ENCODE data around the gene TMEM39A.

TMEM39A gene

GRCh38 chr3:119457246-119457645 is 6.2 kb downstream of the TMEM39A start:
- DNase-seq (ENCODE audit: low read depth in 2 of 3, low spot score in 1 of 3) = no peak

GRCh38 chr3:119456469-119456868 is 6.9 kb downstream of the TMEM39A start:
- DNase-seq (ENCODE audit: low read depth in 2 of 3, low spot score in 1 of 3) = no peak

- DNase-seq (ENCODE audit: low read depth in 2 of 3, low spot score in 1 of 3) = no peak
Measured at GRCh38 chr3:119453822-119454221, 9.6 kb downstream of the TMEM39A start.

GRCh38 chr3:119444590-119444989 is 18.8 kb downstream of the TMEM39A start:
- DNase-seq (ENCODE audit: low read depth in 2 of 3, low spot score in 1 of 3) = no peak

GRCh38 chr3:119443179-119443578 is 20.2 kb downstream of the TMEM39A start:
- no peak for DNase-seq (ENCODE audit: low read depth in 2 of 3, low spot score in 1 of 3)

GRCh38 chr3:119437691-119438258 is 25.6 kb downstream of the TMEM39A start:
- DNase-seq (ENCODE audit: low read depth in 2 of 3, low spot score in 1 of 3) = no peak

- no peak for DNase-seq (ENCODE audit: low read depth in 2 of 3, low spot score in 1 of 3)
Measured at GRCh38 chr3:119436977-119437376, 26.4 kb downstream of the TMEM39A start.

GRCh38 chr3:119434703-119435102 is 28.7 kb downstream of the TMEM39A start:
- DNase-seq (ENCODE audit: low read depth in 2 of 3, low spot score in 1 of 3) = no peak

- no peak for DNase-seq (ENCODE audit: low read depth in 2 of 3, low spot score in 1 of 3)
Measured at GRCh38 chr3:119433613-119434325, 29.6 kb downstream of the TMEM39A start.

GRCh38 chr3:119428538-119428937 is 34.9 kb downstream of the TMEM39A start:
- DNase-seq (ENCODE audit: low read depth in 2 of 3, low spot score in 1 of 3) = no peak

GRCh38 chr3:119427669-119428068 is 35.7 kb downstream of the TMEM39A start:
- DNase-seq (ENCODE audit: low read depth in 2 of 3, low spot score in 1 of 3) = no peak

GRCh38 chr3:119420196-119420595 is 43.2 kb downstream of the TMEM39A start:
- DNase-seq (ENCODE audit: low read depth in 2 of 3, low spot score in 1 of 3) = no peak

- DNase-seq (ENCODE audit: low read depth in 2 of 3, low spot score in 1 of 3) = no peak
Measured at GRCh38 chr3:119418641-119419040, 44.8 kb downstream of the TMEM39A start.

- DNase-seq (ENCODE audit: low read depth in 2 of 3, low spot score in 1 of 3) = no peak
Measured at GRCh38 chr3:119417771-119418512, 45.5 kb downstream of the TMEM39A start.

- DNase-seq (ENCODE audit: low read depth in 2 of 3, low spot score in 1 of 3) = no peak
Measured at GRCh38 chr3:119416873-119417272, 46.5 kb downstream of the TMEM39A start.

GRCh38 chr3:119413603-119414280 is 49.7 kb downstream of the TMEM39A start:
- DNase-seq (ENCODE audit: low read depth in 2 of 3, low spot score in 1 of 3) = no peak

GRCh38 chr3:119409844-119410243 is 53.6 kb downstream of the TMEM39A start:
- no peak for DNase-seq (ENCODE audit: low read depth in 2 of 3, low spot score in 1 of 3)

- DNase-seq (ENCODE audit: low read depth in 2 of 3, low spot score in 1 of 3) = no peak
Measured at GRCh38 chr3:119408243-119408950, 55.0 kb downstream of the TMEM39A start.

GRCh38 chr3:119405315-119405714 is 58.1 kb downstream of the TMEM39A start:
- DNase-seq (ENCODE audit: low read depth in 2 of 3, low spot score in 1 of 3) = no peak

GRCh38 chr3:119403201-119403600 is 60.2 kb downstream of the TMEM39A start:
- DNase-seq (ENCODE audit: low read depth in 2 of 3, low spot score in 1 of 3) = no peak

- no peak for DNase-seq (ENCODE audit: low read depth in 2 of 3, low spot score in 1 of 3)
Measured at GRCh38 chr3:119402791-119403190, 60.6 kb downstream of the TMEM39A start.
